ENCODE data around the gene SUCO. TPM values are rescaled to one million over a fixed set of nuclear protein-coding genes. Genes with fewer than 3 reads are reported as not detected.

Gene SUCO
- total RNA-seq, 1 experiment from 2014 or later = 37.4 TPM

DNA sequence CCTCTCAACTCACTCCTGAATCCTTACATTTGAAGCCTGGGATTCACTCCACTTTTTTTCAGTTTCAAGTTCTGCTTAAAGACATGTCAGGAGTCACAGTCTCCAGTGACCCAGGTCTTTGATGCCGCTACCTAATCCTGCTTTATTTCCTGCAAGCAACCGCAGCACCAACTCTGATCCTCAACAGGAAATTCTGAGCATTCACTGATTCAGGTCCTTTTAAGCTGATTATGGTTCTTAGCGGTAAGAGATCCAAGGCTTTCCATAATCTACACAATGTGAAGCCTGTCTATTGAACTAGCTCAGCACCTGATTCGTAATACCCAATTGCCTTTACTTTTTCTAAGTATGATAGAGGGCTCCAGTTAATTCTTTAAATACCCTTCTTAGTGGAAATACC lies 45.4 kb upstream of the SUCO start (continued):
- TF ChIP-seq, protein P1, sequence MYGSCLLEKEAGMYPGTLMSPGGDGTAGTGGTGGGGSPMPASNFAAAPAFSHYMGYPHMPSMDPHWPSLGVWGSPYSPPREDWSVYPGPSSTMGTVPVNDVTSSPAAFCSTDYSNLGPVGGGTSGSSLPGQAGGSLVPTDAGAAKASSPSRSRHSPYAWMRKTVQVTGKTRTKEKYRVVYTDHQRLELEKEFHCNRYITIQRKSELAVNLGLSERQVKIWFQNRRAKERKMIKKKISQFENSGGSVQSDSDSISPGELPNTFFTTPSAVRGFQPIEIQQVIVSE (CRISPR knock-in tag; IDR thresholded peaks at IDR 0.05; ENCODE audit: borderline replicate concordance) = no peak
- TF ChIP-seq, protein P2, sequence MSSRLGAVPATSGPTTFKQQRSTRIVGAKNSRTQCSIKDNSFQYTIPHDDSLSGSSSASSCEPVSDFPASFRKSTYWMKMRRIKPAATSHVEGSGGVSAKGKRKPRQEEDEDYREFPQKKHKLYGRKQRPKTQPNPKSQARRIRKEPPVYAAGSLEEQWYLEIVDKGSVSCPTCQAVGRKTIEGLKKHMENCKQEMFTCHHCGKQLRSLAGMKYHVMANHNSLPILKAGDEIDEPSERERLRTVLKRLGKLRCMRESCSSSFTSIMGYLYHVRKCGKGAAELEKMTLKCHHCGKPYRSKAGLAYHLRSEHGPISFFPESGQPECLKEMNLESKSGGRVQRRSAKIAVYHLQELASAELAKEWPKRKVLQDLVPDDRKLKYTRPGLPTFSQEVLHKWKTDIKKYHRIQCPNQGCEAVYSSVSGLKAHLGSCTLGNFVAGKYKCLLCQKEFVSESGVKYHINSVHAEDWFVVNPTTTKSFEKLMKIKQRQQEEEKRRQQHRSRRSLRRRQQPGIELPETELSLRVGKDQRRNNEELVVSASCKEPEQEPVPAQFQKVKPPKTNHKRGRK (CRISPR knock-in tag; IDR thresholded peaks at IDR 0.05; ENCODE audit: borderline replicate concordance) = no peak

DNA sequence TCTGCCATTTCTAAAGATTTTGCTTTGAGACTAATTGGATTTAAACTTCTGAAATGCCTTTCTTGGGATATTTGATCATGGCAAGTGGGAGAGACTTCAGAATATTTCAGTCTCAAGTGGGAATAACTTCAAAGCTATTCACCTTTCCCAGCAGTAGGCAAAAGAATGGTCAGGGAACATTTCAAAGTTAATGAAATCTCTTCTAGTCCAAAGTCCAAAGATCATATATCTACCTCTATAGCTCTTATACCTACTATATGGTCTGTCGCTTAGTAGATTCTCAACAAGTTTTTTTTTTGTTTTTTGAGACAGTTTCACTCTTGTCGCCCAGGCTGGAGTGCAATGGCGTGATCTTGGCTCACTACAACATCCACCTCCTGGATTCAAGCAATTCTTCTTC lies 44.6 kb upstream of the SUCO start:
- H3K4me1 Mint-ChIP-seq = peaks cover 4% of the 10 kb centered on the region
- no peaks in the 10 kb centered on the region for H3K9me3 Mint-ChIP-seq
- H3K4me3 Mint-ChIP-seq = no peak overlapping the region
- POLR2A ChIA-PET = no interaction called here
- no peak overlapping the region for H3K27ac Mint-ChIP-seq
- H3K27me3 Mint-ChIP-seq (ENCODE audit: low read depth) = no peaks in the 10 kb centered on the region; the same call in 1 of the 2 replicates
- H3K36me3 Mint-ChIP-seq = no peaks in the 10 kb centered on the region
- no peak for DNase-seq (ENCODE audit: low spot score)
- TF ChIP-seq ESRRA (CRISPR knock-in tag; IDR thresholded peaks at IDR 0.05; ENCODE audit: borderline replicate concordance) = no peak
- TF ChIP-seq, protein P3, sequence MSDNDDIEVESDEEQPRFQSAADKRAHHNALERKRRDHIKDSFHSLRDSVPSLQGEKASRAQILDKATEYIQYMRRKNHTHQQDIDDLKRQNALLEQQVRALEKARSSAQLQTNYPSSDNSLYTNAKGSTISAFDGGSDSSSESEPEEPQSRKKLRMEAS (CRISPR knock-in tag; IDR thresholded peaks at IDR 0.05) = no peak
- TF ChIP-seq, protein P4, sequence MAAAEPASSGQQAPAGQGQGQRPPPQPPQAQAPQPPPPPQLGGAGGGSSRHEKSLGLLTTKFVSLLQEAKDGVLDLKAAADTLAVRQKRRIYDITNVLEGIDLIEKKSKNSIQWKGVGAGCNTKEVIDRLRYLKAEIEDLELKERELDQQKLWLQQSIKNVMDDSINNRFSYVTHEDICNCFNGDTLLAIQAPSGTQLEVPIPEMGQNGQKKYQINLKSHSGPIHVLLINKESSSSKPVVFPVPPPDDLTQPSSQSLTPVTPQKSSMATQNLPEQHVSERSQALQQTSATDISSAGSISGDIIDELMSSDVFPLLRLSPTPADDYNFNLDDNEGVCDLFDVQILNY (CRISPR knock-in tag; IDR thresholded peaks at IDR 0.05) = no peak
- TF ChIP-seq FOXK1 (CRISPR knock-in tag; IDR thresholded peaks at IDR 0.05) = no peak
- no peak for TF ChIP-seq GABPB1 (CRISPR knock-in tag; IDR thresholded peaks at IDR 0.05)
- TF ChIP-seq, protein P5, sequence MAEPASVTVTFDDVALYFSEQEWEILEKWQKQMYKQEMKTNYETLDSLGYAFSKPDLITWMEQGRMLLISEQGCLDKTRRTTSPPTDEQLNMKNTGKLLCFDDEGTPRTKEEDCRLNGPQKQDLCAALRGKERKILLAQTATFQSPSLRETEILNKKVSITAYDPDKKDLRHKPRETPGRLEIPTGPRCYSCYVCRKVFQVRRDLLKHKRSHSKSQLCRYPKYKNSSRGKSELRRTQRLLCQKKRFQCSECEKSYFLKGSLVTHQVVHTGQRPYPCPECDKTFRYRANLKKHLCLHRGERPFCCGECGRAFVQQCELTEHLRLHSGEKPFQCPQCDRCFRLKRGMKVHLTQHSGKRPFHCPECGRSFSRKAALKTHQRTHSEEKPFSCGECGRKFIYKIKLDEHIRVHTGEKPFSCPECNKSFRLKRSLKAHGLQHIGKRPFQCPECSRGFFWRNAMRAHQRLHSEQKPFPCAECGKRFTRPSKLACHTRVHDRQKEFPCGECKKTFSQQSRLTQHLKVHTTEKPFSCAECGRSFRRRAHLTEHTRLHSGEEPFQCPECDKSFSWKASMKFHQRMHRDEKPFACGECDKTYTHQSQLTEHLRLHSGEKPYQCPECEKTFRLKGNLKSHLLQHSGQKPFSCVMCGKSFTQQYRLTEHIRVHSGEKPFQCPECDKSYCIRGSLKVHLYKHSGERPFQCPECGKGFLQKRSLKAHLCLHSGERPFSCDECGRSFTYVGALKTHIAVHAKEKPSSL (CRISPR knock-in tag; conservative IDR thresholded peaks at IDR 0.05) = no peak
- TF ChIP-seq KAT7 (CRISPR knock-in tag; IDR thresholded peaks at IDR 0.05; ENCODE audit: borderline replicate concordance) = no peak
- no peak for TF ChIP-seq PRRX2 (CRISPR knock-in tag; IDR thresholded peaks at IDR 0.05)
- TF ChIP-seq, protein P6, sequence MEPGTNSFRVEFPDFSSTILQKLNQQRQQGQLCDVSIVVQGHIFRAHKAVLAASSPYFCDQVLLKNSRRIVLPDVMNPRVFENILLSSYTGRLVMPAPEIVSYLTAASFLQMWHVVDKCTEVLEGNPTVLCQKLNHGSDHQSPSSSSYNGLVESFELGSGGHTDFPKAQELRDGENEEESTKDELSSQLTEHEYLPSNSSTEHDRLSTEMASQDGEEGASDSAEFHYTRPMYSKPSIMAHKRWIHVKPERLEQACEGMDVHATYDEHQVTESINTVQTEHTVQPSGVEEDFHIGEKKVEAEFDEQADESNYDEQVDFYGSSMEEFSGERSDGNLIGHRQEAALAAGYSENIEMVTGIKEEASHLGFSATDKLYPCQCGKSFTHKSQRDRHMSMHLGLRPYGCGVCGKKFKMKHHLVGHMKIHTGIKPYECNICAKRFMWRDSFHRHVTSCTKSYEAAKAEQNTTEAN (CRISPR knock-in tag; IDR thresholded peaks at IDR 0.05) = no peak
- TF ChIP-seq, protein P7, sequence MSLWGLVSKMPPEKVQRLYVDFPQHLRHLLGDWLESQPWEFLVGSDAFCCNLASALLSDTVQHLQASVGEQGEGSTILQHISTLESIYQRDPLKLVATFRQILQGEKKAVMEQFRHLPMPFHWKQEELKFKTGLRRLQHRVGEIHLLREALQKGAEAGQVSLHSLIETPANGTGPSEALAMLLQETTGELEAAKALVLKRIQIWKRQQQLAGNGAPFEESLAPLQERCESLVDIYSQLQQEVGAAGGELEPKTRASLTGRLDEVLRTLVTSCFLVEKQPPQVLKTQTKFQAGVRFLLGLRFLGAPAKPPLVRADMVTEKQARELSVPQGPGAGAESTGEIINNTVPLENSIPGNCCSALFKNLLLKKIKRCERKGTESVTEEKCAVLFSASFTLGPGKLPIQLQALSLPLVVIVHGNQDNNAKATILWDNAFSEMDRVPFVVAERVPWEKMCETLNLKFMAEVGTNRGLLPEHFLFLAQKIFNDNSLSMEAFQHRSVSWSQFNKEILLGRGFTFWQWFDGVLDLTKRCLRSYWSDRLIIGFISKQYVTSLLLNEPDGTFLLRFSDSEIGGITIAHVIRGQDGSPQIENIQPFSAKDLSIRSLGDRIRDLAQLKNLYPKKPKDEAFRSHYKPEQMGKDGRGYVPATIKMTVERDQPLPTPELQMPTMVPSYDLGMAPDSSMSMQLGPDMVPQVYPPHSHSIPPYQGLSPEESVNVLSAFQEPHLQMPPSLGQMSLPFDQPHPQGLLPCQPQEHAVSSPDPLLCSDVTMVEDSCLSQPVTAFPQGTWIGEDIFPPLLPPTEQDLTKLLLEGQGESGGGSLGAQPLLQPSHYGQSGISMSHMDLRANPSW (CRISPR knock-in tag; conservative IDR thresholded peaks at IDR 0.05; ENCODE audit: low read depth) = no peak
- TF ChIP-seq, protein P8, sequence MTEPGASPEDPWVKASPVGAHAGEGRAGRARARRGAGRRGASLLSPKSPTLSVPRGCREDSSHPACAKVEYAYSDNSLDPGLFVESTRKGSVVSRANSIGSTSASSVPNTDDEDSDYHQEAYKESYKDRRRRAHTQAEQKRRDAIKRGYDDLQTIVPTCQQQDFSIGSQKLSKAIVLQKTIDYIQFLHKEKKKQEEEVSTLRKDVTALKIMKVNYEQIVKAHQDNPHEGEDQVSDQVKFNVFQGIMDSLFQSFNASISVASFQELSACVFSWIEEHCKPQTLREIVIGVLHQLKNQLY (CRISPR knock-in tag; IDR thresholded peaks at IDR 0.05) = no peak
- TF ChIP-seq EMX1 (CRISPR knock-in tag; IDR thresholded peaks at IDR 0.05) = no peak
- CTCF ChIA-PET = no interaction called here
- no peak for ATAC-seq

Measured in WTC11 (cell line).